ENCODE results near the gene TBC1D10A.

Gene TBC1D10A

GRCh38 chr22:30276039-30276438, 50.7 kb downstream of the TBC1D10A start:
- no peak for TF ChIP-seq SIN3A (IDR thresholded peaks at IDR 0.05; ENCODE audit: borderline replicate concordance, insufficient read depth, low read length)
- TF ChIP-seq FOXP2 (optimal IDR thresholded peaks at IDR 0.05; ENCODE audit: borderline replicate concordance, extremely low read depth, extremely low read length, insufficient read depth) = no peak
- TF ChIP-seq TAF1 (IDR thresholded peaks at IDR 0.05; ENCODE audit: borderline replicate concordance, insufficient read depth, low read length) = no peak
- no peak for TF ChIP-seq REST (IDR thresholded peaks at IDR 0.05; ENCODE audit: insufficient read depth in 1 of 2, low read depth in 2 of 2, low read length in 2 of 2)
- no peak for TF ChIP-seq POLR2AphosphoS5 (IDR thresholded peaks at IDR 0.05; ENCODE audit: low read depth, low read length)

GRCh38 chr22:30275625-30276024, 51.1 kb downstream of the TBC1D10A start:
- TF ChIP-seq TAF1 (IDR thresholded peaks at IDR 0.05; ENCODE audit: borderline replicate concordance, insufficient read depth, low read length) = no peak
- TF ChIP-seq REST (IDR thresholded peaks at IDR 0.05; ENCODE audit: insufficient read depth in 1 of 2, low read depth in 2 of 2, low read length in 2 of 2) = no peak
- no peak for TF ChIP-seq FOXP2 (optimal IDR thresholded peaks at IDR 0.05; ENCODE audit: borderline replicate concordance, extremely low read depth, extremely low read length, insufficient read depth)
- TF ChIP-seq POLR2AphosphoS5 (IDR thresholded peaks at IDR 0.05; ENCODE audit: low read depth, low read length) = no peak
- no peak for TF ChIP-seq SIN3A (IDR thresholded peaks at IDR 0.05; ENCODE audit: borderline replicate concordance, insufficient read depth, low read length)

GRCh38 chr22:30274437-30274812, 52.3 kb downstream of the TBC1D10A start:
- TF ChIP-seq FOXP2 (optimal IDR thresholded peaks at IDR 0.05; ENCODE audit: borderline replicate concordance, extremely low read depth, extremely low read length, insufficient read depth) = no peak
- TF ChIP-seq POLR2AphosphoS5 (IDR thresholded peaks at IDR 0.05; ENCODE audit: low read depth, low read length) = no peak
- no peak for TF ChIP-seq REST (IDR thresholded peaks at IDR 0.05; ENCODE audit: insufficient read depth in 1 of 2, low read depth in 2 of 2, low read length in 2 of 2)
- no peak for TF ChIP-seq TAF1 (IDR thresholded peaks at IDR 0.05; ENCODE audit: borderline replicate concordance, insufficient read depth, low read length)
- TF ChIP-seq SIN3A (IDR thresholded peaks at IDR 0.05; ENCODE audit: borderline replicate concordance, insufficient read depth, low read length) = no peak

- no peak for TF ChIP-seq SIN3A (IDR thresholded peaks at IDR 0.05; ENCODE audit: borderline replicate concordance, insufficient read depth, low read length)
- TF ChIP-seq FOXP2 (optimal IDR thresholded peaks at IDR 0.05; ENCODE audit: borderline replicate concordance, extremely low read depth, extremely low read length, insufficient read depth) = no peak
- TF ChIP-seq REST (IDR thresholded peaks at IDR 0.05; ENCODE audit: insufficient read depth in 1 of 2, low read depth in 2 of 2, low read length in 2 of 2) = no peak
- no peak for TF ChIP-seq POLR2AphosphoS5 (IDR thresholded peaks at IDR 0.05; ENCODE audit: low read depth, low read length)
Measured at GRCh38 chr22:30273711-30274436, 52.9 kb downstream of the TBC1D10A start.
